Measurements from ENCODE around the gene FTCD.

GRCh38 chr21:46113497-46114176, 41.7 kb downstream of the FTCD start:
- TF ChIP-seq ETV6 (conservative IDR thresholded peaks at IDR 0.05 in 1 of 2, IDR thresholded peaks at IDR 0.05 in 1 of 2; ENCODE audit: borderline replicate concordance in 1 of 2, low read depth in 1 of 2) (no peak), CREB1 (IDR thresholded peaks at IDR 0.05; ENCODE audit: low read depth) (no peak), CTCF (IDR thresholded peaks at IDR 0.05 in 2 of 3, conservative IDR thresholded peaks at IDR 0.05 in 1 of 3; ENCODE audit: control insufficient read depth in 2 of 3, extremely low read depth in 1 of 3, insufficient read depth in 1 of 3, low read depth in 3 of 3, low read length in 3 of 3) (no peak), CEBPB (IDR thresholded peaks at IDR 0.05; ENCODE audit: borderline replicate concordance in 1 of 2, low read depth in 2 of 2, low read length in 2 of 2) (no peak), ATF2 (IDR thresholded peaks at IDR 0.05; ENCODE audit: low read length) (no peak), SREBF2 (IDR thresholded peaks at IDR 0.05; ENCODE audit: low read length) (no peak), TCF12 (IDR thresholded peaks at IDR 0.05; ENCODE audit: low read depth, low read length) (no peak), USF1 (IDR thresholded peaks at IDR 0.05; ENCODE audit: borderline replicate concordance, extremely low read length, insufficient read depth, low read depth, low read length) (no peak), RAD51 (IDR thresholded peaks at IDR 0.05) (no peak), EZH2 (IDR thresholded peaks at IDR 0.05; ENCODE audit: borderline replicate concordance, control insufficient read depth, low read depth, low read length) (no peak)

Data from GM12878 (cell line).